Smooth muscle cell of the brain vasculature (primary cell): Measurements from ENCODE around the gene EHMT1.
"Not testable (repeated sequence)": the region's sequence is repeated elsewhere in the genome, so short reads cannot be mapped to it uniquely, and the experiment has no call there.

Experiments used
- DNase-seq: peaks from one replicate; pipeline ENCODE4 v3.0.0-alpha.2; 2012; ENCODE audit warnings: low read depth, low spot score

Gene EHMT1

DNA sequence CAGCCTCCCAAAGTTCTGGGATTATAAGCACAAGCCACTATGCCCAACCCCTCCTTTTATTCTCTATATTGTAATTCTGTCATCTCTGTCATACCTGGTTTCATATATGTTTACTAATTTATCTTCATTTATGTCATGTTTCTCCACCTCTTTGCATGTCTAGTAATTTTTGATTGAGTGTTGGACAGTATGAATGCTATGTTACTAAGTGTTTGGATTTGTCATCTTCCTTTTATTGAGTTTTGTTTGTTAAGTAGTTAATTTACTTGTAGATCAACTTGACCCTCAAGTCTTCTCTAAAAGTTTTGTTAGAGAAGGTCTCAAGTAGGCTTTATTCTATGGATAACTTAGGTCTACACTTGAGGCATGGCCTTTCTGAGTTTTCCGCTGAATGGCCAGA is 241.6 kb downstream of the EHMT1 start:
- DNase-seq: no peak

- DNase-seq: no peak
Observed at GRCh38 chr9:137865581-137866145, 246.9 kb downstream of the EHMT1 start.

DNA sequence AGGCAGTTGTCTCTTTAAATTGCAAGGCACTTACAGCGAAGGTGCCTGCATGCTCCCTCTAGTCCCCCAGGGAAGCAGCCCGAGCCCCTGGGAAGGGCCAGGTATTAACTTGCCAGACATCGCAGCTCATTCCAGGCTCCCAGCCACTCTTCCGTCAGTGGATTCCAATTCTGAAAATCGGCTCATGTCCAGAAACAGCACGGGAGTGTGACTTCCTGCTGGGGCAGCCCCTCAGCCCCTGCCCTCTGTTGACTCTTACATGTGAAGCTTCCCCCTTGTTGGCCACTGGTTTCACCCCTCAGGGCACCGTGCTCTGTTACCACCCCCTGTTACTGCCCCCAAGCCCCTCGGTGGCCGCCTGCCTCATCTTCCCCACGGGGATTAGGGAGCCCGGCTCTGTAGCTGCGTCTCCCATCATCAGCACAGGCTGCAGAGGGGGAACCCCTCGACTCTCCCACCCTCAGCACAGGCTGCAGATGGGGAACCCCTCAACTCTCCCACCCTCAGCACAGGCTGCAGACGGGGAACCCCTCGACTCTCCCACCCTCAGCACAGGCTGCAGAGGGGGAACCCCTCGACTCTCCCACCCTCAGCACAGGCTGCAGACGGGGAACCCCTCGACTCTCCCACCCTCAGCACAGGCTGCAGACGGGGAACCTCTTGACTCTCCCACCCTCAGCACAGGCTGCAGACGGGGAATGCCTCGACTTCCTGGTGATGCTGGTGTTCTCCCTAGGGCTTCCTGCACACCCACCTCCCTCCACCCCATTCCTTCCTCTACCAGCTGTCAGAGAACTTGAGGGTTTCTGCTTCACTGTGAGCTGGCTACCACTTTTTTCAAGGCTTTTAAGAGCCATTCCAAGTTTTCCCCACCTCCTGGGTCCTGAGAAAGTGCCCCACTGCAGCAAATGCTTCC is 247.7 kb downstream of the EHMT1 start:
- DNase-seq: no peak

GRCh38 chr9:137870432-137870831 is 251.6 kb downstream of the EHMT1 start:
- DNase-seq: no peak

- no peak for DNase-seq
Observed at GRCh38 chr9:137872296-137872695, 253.5 kb downstream of the EHMT1 start.

DNA sequence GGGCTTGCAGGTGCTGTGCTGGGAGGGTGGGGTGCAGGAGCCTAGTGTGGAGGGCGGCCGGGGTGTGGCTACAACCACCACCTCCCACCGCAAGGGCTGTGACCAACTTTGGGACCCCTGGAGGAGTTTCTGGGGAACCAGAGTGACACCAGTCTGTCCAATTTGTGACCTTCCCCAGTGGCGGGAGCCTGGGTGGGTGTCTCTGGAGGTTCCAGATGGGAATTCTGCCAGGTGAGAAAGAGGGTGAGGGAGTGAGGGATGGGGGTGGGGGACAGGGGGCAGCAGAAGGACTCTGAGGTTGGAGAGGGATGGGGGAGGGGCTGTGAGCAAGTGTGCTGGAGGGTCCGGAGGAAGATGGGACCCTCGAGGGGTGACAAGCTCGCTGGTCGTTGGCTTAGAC is 254.6 kb downstream of the EHMT1 start:
- no peak for DNase-seq

DNA sequence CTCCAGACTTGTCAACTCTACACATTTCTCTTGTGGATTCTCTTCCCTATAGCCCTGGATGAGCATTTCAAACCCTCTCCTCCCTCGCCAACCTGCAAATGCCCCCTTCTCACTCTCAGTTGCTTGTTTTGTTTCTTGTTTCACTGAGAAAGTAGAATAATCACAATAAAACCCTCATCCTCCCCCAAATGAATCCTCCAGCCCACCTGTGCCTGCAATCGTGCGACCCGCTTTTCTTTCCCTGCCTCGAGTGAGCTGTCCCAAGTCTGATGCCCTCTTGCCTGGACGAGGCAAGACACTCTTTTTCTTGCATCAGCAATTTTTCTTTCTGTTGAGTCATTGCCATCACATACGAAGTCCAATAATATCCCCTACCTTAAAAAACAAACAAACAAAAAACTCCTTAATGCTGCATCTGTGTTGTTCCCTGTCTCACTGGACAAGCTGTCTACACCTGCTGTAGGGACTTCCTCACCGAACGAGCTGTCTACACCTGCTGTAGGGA is 255.1 kb downstream of the EHMT1 start:
- no peak for DNase-seq

- no peak for DNase-seq
Observed at GRCh38 chr9:137875354-137875753, 256.5 kb downstream of the EHMT1 start.

DNA sequence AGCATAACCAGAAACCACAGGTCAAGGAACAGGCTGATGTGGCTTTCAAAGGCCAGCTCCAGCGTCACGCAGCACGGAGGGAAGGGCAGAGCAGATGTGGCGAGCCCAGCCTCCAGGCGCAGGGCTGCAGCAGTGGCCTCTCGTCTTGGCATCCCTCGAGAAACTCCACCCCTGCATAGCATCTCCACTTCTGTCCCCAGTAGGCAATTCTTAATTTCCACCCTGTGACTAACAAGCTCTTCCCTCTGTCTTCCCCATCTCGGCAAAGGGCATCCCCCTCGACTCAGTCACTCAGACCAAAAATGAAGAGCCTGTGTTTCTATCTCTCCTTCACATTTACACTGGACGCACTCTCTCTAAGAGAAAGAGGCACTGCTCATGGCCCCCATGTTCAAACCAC is 257.0 kb downstream of the EHMT1 start:
- no peak for DNase-seq

GRCh38 chr9:137876269-137876668 is 257.5 kb downstream of the EHMT1 start:
- DNase-seq: no peak

- no peak for DNase-seq
Observed at GRCh38 chr9:137876781-137877386, 258.1 kb downstream of the EHMT1 start.

DNA sequence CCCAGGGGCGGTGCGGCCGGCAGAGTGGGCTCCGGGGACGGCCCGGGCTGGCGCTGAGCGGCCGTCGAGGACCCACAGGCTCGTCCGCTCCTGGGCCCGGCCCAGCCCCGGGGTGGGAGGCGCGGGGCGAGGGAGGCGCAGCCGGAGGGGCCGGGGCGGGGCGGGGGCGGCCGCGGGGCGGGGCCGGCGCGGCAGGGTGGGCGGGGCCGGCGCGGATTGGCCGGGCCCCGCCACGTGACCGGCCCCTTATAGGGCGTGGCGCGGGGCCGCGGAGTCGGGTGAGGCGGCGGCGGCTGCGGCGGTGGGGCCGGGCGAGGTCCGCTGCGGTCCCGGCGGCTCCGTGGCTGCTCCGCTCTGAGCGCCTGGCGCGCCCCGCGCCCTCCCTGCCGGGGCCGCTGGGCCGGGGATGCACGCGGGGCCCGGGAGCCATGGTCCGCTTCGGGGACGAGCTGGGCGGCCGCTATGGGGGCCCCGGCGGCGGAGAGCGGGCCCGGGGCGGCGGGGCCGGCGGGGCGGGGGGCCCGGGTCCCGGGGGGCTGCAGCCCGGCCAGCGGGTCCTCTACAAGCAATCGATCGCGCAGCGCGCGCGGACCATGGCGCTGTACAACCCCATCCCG is 258.8 kb downstream of the EHMT1 start, which contains the start of gene CACNA1B:
CACNA1B (plus strand) TSS at position 277 of the 617 bp plus-strand sequence; CDS start at position 429, 152 bp downstream.
- not testable (repeated sequence) for DNase-seq

GRCh38 chr9:137878146-137878941 is 259.5 kb downstream of the EHMT1 start:
- DNase-seq: no peak

DNA sequence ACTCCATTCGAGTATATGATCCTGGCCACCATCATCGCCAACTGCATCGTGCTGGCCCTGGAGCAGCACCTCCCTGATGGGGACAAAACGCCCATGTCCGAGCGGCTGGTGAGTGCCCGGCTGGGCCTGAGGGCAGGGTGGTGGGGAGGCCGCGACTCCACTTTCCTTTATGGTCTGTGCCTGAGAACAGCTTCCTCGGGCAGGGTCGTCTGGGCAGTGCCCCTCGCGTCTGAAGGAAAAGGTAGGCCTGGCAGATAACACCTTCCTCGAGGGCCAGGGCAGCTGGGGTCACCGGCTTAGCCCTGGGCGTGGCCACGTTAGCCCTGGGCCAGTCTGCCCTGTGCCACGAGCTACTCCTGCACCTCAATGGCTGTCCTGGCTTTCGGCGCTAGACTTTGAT is 260.2 kb downstream of the EHMT1 start:
- DNase-seq: no peak

- DNase-seq: no peak
Observed at GRCh38 chr9:137879566-137880150, 260.9 kb downstream of the EHMT1 start.

GRCh38 chr9:137880160-137880975 is 261.6 kb downstream of the EHMT1 start:
- no peak for DNase-seq

DNA sequence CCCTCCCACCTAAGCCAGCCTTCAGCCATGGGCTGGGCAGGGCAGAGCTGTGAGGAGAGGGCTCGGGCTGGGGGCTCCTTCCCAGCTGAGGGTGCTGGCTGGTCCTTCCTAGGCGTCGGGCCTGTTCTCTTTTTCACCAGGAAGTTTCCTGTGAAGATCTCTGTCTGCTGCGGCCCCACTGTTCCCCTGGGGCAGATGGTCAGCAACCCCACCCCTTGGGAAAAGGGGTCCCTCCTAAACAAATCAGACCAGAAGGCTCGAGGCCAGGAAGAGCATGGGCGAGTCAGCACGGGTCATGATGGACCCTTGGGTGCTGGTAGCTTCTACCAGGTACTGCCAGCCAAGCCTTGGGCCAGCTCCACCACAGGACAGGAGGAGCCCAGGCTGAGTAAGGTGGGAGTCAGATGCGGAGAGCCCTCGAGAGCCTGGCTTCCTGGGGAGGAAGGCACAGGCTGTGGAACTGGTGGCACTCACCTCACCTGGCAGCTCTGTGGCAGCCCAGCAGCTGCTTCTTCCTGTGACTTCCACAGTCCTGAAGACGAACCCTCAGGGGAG is 262.2 kb downstream of the EHMT1 start:
- no peak for DNase-seq

GRCh38 chr9:137881591-137882505 is 263.0 kb downstream of the EHMT1 start:
- no peak for DNase-seq

- DNase-seq: no peak
Observed at GRCh38 chr9:137882506-137882821, 263.7 kb downstream of the EHMT1 start.
